ENCODE results near the gene EARS2. TPM values are rescaled to one million over a fixed set of nuclear protein-coding genes. Genes with fewer than 3 reads are reported as not detected.

The EARS2 gene
- total and polyA plus RNA-seq, 2 of the 8 experiments (the other 6 are each of a cell fraction or from before 2014, with no cell fraction given), result 47.8 to 111 TPM

GRCh38 chr16:23557779-23558702, 891 bp upstream of the EARS2 start (continued):
- TF ChIP-seq SRF (IDR thresholded peaks at IDR 0.05; ENCODE audit: low read depth, low read length), result no peak
- no peak for TF ChIP-seq KDM4A (IDR thresholded peaks at IDR 0.05; ENCODE audit: low read depth, low read length, severe bottlenecking)
- no peak for TF ChIP-seq TBP (IDR thresholded peaks at IDR 0.05; ENCODE audit: low read depth, low read length)
- no peak for TF ChIP-seq HDAC2 (IDR thresholded peaks at IDR 0.05; ENCODE audit: borderline replicate concordance in 1 of 2, low read depth in 2 of 2, low read length in 2 of 2)
- no peak for TF ChIP-seq CHD1 (IDR thresholded peaks at IDR 0.05; ENCODE audit: low read depth, low read length)
- TF ChIP-seq GTF2F1 (IDR thresholded peaks at IDR 0.05; ENCODE audit: borderline replicate concordance, low read depth, low read length), result no peak
- TF ChIP-seq CBX8 (IDR thresholded peaks at IDR 0.05; ENCODE audit: borderline replicate concordance, low read depth, low read length), result no peak
